Cortex of kidney (tissue), 1 donor: ENCODE measurements around the gene RTN3.
"Not testable (repeated sequence)": the region's sequence is repeated elsewhere in the genome, so short reads cannot be mapped to it uniquely, and the experiment has no call there.

ENCODE experiments used
- DNase-seq: peaks from one replicate; lab custom pipeline; 2025; lab: John Stamatoyannopoulos, UW

Gene RTN3

GRCh38 chr11:63769042-63769713, 87.9 kb downstream of the RTN3 start:
- DNase-seq = no peak

GRCh38 chr11:63769714-63770455, 88.6 kb downstream of the RTN3 start:
- DNase-seq = no peak

DNA sequence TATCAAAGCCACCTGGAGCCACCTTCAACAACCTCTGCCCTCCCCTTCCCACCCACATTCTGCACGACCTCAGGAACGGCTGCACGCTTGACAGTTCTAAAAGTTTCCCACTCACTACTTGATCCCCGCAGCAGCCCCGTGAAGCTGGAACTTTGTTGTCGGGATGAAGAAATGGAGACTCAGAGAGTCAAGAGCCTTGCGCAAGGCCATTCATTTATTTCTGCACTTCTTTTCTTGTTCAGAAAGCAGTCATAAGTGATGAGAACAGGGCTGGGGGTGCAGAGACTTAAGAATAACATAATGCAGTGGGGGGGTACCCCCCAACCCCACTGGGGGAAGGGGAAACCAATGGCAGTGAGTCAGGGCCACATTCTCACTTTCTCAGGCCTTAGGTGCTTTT, 89.5 kb downstream of the RTN3 start:
- no peak for DNase-seq

DNA sequence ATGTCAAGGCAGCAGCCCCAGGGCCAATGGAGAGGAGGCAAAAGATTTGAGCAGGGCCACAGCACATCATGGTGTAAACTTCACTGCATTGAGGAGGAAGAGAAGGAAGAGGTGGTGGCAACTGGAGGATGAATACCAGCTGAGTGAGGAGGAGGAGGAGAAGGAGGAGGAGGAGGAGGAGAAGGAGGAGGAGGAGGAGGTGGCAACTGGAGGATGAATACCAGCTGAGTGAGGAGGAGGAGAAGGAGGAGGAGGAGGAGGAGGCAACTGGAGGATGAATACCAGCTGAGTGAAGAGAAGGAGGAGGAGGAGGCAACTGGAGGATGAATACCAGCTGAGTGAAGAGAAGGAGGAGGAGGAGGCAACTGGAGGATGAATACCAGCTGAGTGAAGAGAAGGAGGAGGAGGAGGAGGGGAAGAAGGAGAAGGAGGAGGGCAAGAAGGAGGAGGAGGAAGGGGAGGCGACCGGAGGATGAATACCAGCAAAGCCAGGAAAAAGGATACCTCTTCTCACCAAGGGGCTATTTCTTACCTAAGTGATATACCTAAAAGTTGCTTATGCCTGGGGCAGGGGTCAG, 90.5 kb downstream of the RTN3 start:
- DNase-seq = not testable (repeated sequence)

DNA sequence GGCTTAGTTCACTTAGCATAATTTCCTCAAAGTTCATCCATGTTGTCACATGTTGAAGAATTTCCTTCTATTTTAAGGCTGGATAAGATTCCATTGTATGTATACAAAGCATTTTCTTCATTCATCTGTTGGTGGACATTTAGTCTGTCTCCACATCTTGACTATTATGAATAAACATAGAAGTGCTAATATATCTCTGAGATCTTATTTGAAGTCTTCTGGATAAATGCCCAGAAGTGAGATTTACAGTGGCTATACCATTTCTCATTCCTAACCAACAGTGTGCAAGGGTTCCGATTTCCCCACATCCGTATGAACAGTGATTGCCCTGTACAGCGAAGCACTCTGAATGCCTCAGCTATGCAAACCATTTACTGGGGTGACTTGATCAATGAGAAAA, 93.9 kb downstream of the RTN3 start:
- no peak for DNase-seq

GRCh38 chr11:63779039-63779438, 97.7 kb downstream of the RTN3 start:
- no peak for DNase-seq

DNA sequence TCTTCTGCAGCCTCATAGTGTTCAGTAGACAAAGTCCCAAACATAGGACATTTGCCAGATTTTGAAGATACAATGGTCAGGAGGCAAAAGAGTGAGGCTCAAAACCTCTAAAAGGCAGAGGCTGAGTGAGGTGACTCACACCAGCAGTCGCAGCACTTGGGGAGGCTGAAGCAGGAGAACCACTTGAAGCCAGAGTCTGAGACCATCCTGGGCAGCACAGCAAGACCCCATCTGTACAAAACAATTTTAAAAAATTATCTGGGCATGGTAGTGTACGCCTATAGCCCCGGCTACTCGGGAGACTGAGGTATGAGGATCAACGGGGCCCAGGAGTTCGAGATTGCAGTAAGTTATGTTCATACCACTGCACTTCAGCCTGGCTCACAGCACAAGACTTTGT, 101.4 kb downstream of the RTN3 start:
- DNase-seq = no peak

- no peak for DNase-seq
Measured at GRCh38 chr11:63783925-63784592, 102.8 kb downstream of the RTN3 start.

- DNase-seq = no peak
Measured at GRCh38 chr11:63785823-63786222, 104.5 kb downstream of the RTN3 start.

GRCh38 chr11:63791495-63792167, 110.3 kb downstream of the RTN3 start:
- DNase-seq = no peak

GRCh38 chr11:63793161-63793560, 111.9 kb downstream of the RTN3 start:
- DNase-seq = no peak

GRCh38 chr11:63795066-63795465, 113.8 kb downstream of the RTN3 start:
- no peak for DNase-seq

- DNase-seq = no peak
Measured at GRCh38 chr11:63800921-63801320, 119.6 kb downstream of the RTN3 start.

- DNase-seq = no peak
Measured at GRCh38 chr11:63802637-63803414, 121.5 kb downstream of the RTN3 start.

- no peak for DNase-seq
Measured at GRCh38 chr11:63804259-63804658, 123.0 kb downstream of the RTN3 start.

DNA sequence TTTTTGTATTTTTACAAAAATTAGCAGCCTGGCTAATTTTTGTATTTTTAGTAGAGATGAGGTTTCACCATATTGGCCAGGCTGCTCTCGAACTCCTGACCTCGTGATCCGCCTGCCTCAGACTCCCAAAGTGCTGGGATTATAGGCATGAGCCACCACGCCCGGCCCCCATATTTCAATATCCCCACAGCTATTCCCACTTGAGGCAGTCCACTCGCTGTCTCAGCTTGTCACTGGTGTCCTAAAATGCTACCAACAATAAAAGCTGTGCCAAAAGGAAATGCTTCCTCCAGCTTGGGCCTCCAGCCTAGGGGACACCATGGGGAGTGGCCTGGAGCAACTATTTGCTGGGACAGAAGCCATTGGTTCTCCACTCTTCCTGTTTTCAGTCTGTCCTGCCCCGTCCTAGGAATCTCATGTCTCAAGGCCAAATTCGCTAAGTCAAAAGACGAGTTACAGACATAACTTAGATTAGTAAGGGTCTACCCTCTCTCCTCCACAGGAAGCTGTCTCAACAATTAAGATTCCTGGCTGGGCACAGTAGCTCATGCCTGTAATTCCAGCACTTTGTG, 124.6 kb downstream of the RTN3 start:
- no peak for DNase-seq
